ENCODE results near the gene NME5. TPM values are rescaled to one million over a fixed set of nuclear protein-coding genes. Genes with fewer than 3 reads are reported as not detected.

The NME5 gene
- total and polyA plus RNA-seq, 2 of the 13 experiments (the other 11 are each of a cell fraction or from before 2014, with no cell fraction given) = 0.18 TPM; not detected in 1

DNA sequence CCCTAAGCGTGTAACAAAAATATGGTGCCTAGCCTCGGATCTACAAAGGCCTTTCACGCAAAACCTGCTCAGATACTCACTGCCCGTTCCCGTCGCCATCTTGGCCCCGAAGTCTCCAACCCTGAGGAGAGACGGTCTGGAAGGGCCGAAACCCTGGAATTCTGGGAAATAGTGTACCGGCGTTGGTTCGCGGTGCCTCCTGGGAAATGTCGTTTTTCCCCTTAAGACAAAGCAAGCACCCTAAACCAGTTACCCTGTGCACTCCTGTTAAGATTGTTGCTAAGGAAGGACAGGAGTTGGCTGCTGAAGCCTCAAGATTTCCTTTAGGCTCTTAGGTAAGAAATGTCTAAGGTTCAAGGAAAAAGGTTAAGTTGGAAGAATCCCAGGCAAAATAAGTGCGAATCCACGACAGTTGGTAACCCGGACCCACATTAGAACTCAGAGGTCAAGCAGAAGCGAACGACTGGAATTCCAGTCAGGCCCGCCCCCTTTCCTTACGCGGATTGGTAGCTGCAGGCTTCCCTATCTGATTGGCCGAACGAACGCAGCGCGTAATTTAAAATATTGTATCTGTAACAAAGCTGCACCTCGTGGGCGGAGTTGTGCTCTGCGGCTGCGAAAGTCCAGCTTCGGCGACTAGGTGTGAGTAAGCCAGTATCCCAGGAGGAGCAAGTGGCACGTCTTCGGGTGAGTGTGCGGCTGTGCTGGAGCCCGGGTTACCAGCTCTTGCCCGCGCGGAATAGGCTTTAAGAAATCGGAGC, 39.5 kb upstream of the NME5 start, which contains the start of the genes BRD8 and KIF20A (continued):
- TF ChIP-seq, protein P1, sequence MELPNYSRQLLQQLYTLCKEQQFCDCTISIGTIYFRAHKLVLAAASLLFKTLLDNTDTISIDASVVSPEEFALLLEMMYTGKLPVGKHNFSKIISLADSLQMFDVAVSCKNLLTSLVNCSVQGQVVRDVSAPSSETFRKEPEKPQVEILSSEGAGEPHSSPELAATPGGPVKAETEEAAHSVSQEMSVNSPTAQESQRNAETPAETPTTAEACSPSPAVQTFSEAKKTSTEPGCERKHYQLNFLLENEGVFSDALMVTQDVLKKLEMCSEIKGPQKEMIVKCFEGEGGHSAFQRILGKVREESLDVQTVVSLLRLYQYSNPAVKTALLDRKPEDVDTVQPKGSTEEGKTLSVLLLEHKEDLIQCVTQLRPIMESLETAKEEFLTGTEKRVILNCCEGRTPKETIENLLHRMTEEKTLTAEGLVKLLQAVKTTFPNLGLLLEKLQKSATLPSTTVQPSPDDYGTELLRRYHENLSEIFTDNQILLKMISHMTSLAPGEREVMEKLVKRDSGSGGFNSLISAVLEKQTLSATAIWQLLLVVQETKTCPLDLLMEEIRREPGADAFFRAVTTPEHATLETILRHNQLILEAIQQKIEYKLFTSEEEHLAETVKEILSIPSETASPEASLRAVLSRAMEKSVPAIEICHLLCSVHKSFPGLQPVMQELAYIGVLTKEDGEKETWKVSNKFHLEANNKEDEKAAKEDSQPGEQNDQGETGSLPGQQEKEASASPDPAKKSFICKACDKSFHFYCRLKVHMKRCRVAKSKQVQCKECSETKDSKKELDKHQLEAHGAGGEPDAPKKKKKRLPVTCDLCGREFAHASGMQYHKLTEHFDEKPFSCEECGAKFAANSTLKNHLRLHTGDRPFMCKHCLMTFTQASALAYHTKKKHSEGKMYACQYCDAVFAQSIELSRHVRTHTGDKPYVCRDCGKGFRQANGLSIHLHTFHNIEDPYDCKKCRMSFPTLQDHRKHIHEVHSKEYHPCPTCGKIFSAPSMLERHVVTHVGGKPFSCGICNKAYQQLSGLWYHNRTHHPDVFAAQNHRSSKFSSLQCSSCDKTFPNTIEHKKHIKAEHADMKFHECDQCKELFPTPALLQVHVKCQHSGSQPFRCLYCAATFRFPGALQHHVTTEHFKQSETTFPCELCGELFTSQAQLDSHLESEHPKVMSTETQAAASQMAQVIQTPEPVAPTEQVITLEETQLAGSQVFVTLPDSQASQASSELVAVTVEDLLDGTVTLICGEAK (IDR thresholded peaks at IDR 0.05) = no peak
- TF ChIP-seq, protein P1 (CRISPR knock-in tag; IDR thresholded peaks at IDR 0.05) = peak; percentile 32; the same call in 1 of the 2 replicates
- TF ChIP-seq ZNF788 (CRISPR knock-in tag; IDR thresholded peaks at IDR 0.05; ENCODE audit: borderline replicate concordance) (peak; percentile 60; the same call in 1 of the 2 replicates), ZNF350 (CRISPR knock-in tag; IDR thresholded peaks at IDR 0.05; ENCODE audit: borderline replicate concordance, low read depth) (peak; percentile 41), BRD4 (CRISPR knock-in tag; IDR thresholded peaks at IDR 0.05) (0 out of 2 replicates have a peak, but pooled peaks have one; percentile 42), ZNF441 (CRISPR knock-in tag; IDR thresholded peaks at IDR 0.05; ENCODE audit: borderline replicate concordance) (no peak; the same call in 1 of the 2 replicates), PITX1 (CRISPR knock-in tag; IDR thresholded peaks at IDR 0.05) (0 out of 2 replicates have a peak, but pooled peaks have one; percentile 19), MIER3 (CRISPR knock-in tag; IDR thresholded peaks at IDR 0.05; ENCODE audit: borderline replicate concordance) (no peak), TCF7 (IDR thresholded peaks at IDR 0.05; ENCODE audit: low read depth) (no peak), ZNF570 (CRISPR knock-in tag; IDR thresholded peaks at IDR 0.05; ENCODE audit: borderline replicate concordance) (no peak), ZNF331 (CRISPR knock-in tag; IDR thresholded peaks at IDR 0.05) (peak; percentile 67), REL (CRISPR knock-in tag; conservative IDR thresholded peaks at IDR 0.05) (0 out of 2 replicates have a peak, but pooled peaks have one; percentile 35), ZNF772 (CRISPR knock-in tag; IDR thresholded peaks at IDR 0.05) (peak; percentile 62; the same call in 1 of the 2 replicates), TBX2 (CRISPR knock-in tag; IDR thresholded peaks at IDR 0.05; ENCODE audit: borderline replicate concordance) (peak; percentile 52)
- TF ChIP-seq, protein P2, sequence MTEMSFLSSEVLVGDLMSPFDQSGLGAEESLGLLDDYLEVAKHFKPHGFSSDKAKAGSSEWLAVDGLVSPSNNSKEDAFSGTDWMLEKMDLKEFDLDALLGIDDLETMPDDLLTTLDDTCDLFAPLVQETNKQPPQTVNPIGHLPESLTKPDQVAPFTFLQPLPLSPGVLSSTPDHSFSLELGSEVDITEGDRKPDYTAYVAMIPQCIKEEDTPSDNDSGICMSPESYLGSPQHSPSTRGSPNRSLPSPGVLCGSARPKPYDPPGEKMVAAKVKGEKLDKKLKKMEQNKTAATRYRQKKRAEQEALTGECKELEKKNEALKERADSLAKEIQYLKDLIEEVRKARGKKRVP (CRISPR knock-in tag; IDR thresholded peaks at IDR 0.05) = no peak
- TF ChIP-seq, protein P3, sequence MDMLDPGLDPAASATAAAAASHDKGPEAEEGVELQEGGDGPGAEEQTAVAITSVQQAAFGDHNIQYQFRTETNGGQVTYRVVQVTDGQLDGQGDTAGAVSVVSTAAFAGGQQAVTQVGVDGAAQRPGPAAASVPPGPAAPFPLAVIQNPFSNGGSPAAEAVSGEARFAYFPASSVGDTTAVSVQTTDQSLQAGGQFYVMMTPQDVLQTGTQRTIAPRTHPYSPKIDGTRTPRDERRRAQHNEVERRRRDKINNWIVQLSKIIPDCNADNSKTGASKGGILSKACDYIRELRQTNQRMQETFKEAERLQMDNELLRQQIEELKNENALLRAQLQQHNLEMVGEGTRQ (IDR thresholded peaks at IDR 0.05; ENCODE audit: low read depth, low read length) = no peak
- TF ChIP-seq, protein P3 (CRISPR knock-in tag; IDR thresholded peaks at IDR 0.05; ENCODE audit: borderline replicate concordance) = peak; percentile 43; the same call in 1 of the 2 replicates
